NOMO-1 treated with DMSO at 0.1 percent for 48 hours (cell line): ENCODE data around the gene ARHGAP1.
"Not testable (repeated sequence)": the region's sequence is repeated elsewhere in the genome, so short reads cannot be mapped to it uniquely, and the experiment has no call there.

Experiments
- DNase-seq: peaks from one replicate; lab custom pipeline; 2025; ENCODE audit not compliant: unreplicated experiment; lab: John Stamatoyannopoulos, UW

ARHGAP1 gene

GRCh38 chr11:46724088-46724487, 23.7 kb upstream of the ARHGAP1 start:
- DNase-seq: no peak

- no peak for DNase-seq
Observed at GRCh38 chr11:46723359-46723680, 22.9 kb upstream of the ARHGAP1 start.

DNA sequence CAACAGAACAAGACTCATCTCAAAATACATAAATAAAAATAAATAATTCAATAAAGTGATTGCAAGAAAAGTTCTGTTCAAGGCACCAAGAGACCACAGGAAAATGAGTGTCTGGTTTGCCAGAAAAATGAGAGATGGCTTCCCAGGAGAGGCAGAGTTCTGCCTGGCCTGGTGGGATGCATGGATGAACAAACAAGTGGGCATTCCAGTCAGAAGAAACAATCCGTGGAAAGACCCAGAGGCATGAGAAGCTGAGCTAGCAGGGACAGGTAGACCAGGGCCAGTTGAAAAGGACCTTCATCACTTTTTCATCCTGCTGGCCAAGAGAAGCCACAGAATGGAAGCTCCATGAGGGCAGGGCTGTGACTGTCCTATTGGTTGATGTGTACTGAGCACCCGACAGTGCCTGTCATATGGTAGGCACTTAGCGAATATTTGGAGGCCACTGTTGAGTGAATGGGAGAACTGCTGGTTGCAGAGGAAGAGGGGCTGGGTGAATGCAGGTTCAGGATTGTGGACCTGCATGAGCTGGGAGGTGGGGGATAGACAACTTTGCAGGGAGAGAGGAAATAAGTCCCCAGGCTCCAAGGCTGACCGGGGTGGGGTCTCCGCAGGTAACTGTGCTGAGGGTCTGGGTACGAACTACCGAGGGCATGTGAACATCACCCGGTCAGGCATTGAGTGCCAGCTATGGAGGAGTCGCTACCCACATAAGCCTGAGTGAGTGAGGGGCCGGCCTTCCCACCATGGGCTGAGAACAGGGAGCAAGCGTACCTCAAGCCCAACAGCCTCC, 22.3 kb upstream of the ARHGAP1 start:
- DNase-seq: no peak

DNA sequence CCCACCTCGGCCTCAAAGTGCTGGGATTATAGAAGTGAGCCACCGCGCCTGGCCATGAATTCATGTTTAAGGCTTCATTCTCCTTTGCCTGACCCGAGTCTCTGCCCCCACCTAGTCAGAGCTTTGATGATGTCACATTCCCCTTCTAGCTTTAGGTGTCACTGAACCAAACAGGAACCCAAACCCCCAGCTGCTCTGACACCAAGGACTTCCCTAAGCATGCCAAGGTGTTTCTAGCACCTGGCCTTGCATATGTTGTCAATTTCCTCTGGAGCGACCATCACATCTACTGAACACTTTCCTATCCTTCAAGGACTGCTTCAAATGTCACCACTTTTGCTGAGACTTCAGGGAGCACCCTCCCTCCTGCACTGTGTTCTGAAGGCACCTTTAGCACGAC, 20.9 kb upstream of the ARHGAP1 start:
- no peak for DNase-seq

GRCh38 chr11:46719543-46720218, 19.3 kb upstream of the ARHGAP1 start:
- no peak for DNase-seq

DNA sequence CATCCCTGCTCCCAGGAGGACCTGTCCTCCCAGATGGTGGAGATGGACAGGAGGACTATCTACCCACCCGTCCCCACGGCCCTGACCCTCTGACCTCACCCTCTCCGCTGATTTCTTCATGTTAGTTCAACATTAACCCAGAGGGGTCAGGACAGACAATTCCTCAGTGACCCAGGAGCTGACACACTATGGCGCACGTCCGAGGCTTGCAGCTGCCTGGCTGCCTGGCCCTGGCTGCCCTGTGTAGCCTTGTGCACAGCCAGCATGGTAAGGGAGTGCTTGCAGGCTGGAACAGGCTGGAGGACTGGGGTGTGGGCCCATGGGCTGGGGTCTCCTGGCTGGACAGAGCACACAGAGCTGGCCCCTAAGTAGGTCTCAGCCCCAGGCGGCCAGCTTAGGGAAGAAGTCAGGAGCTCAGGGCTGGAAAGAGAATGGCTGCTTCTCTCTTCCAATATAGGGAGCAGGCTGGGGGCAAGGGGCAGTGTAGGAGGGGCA, 18.7 kb upstream of the ARHGAP1 start, which contains the start of gene F2:
TSS of gene F2 (plus strand) at position 166 of the 495 bp plus-strand sequence. CDS start at position 189, 23 bp downstream.
- DNase-seq: no peak

- DNase-seq: no peak
Observed at GRCh38 chr11:46718155-46719019, 18.0 kb upstream of the ARHGAP1 start.

- DNase-seq: not testable (repeated sequence)
Observed at GRCh38 chr11:46717825-46718154, 17.4 kb upstream of the ARHGAP1 start.

- DNase-seq: no peak
Observed at GRCh38 chr11:46712874-46713576, 12.6 kb upstream of the ARHGAP1 start.

DNA sequence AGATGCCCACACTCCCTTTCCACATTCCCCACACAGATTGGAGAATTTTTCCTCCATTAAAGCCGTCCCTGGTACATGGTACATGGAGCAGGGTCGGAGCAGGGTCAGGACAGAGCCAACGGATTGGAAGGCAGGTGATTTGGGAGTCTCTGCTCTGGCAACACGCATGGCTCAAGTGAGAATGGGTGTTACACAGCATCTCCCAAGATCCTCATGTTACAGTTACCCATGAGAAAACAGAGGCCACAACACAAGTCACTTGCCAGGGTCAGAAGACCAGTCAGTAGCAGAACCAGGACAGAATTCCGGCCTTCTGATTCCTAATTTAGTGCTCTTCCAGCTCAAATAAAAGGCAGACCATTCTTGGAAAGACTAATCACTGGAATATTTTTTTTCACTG, 10.9 kb upstream of the ARHGAP1 start:
- DNase-seq: no peak

GRCh38 chr11:46710821-46711269, 10.4 kb upstream of the ARHGAP1 start:
- no peak for DNase-seq

- not testable (repeated sequence) for DNase-seq
Observed at GRCh38 chr11:46709351-46709750, 8.9 kb upstream of the ARHGAP1 start.

- no peak for DNase-seq
Observed at GRCh38 chr11:46706886-46707285, 6.5 kb upstream of the ARHGAP1 start.

GRCh38 chr11:46705070-46705688, 4.8 kb upstream of the ARHGAP1 start:
- DNase-seq: no peak

GRCh38 chr11:46701078-46701654, 747 bp upstream of the ARHGAP1 start:
- no peak for DNase-seq

DNA sequence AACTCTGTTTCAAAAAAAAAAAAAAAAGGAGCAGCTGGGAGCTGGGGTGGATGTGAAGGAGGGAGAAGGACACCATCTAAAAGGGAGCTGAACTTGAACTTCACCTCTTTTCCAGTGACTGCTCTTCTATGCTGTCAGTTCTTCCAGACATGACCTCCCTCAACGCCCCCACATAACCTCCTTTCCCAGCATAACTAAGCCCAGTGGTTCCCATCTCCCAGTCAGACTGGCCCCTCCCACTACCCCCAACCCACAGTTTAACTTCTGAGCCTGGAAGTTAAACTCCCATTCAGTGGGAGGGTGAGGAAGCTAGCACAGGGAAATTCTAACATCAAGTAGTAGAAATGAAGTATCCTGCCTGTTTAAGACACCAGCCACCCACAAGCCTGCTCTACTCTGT, 1.8 kb downstream of the ARHGAP1 start:
- no peak for DNase-seq

DNA sequence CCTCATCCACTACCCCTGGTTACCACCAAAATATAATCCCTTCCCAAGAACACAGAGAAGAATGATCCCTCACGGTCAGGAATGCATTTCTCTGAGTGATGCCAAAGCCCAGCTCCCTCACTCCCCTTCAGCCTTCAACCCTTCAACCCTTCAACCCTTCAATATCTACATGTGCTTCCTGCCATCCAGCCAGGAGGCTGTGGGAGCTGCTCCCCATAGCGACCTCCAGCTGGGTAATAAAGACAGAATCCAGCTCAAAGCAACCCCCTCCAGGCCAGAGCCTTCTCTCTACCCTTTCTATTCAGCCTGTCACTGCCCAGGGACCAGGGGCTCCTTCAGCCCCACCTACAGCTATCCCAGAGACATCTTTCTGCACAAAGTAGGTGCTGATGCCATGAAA, 2.7 kb downstream of the ARHGAP1 start:
- no peak for DNase-seq

DNA sequence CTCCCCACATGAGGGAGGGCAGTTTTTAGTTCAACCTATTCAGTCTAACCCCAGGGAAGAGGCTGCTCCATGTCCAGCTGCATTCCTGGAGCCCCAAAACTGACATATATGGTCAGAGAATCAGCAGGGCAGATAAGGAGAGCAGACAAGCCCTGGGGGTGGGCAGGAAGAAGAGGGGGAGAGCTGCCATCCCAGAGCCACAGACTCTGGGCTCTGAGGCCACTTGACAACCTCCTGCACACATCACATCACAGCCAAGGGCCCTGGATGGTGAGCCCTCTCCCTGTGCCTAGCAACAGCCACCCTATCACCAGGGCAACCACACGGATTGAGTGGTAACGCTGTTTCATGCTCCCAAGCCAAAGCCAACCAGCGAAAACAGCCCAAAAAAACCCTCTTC, 3.1 kb downstream of the ARHGAP1 start:
- no peak for DNase-seq

GRCh38 chr11:46696212-46696558, 4.2 kb downstream of the ARHGAP1 start:
- DNase-seq: no peak
